Neural cell (in vitro differentiated cells): Measurements from ENCODE around the gene COL15A1. TPM values are rescaled to one million over a fixed set of nuclear protein-coding genes. Genes with fewer than 3 reads are reported as not detected.

Source experiments
- H2AFZ ChIP-seq: fragments of 200-600, 300-800 bp; sonication (generic), shearing (Covaris generic); 2 replicates; pipeline ENCODE4 v1.6.0; 2014; ENCODE audit warnings: low read depth, mild to moderate bottlenecking, antibody characterized with exemption, low read length, moderate library complexity
- H3F3A ChIP-seq: fragments of 200-600 bp; shearing (Covaris generic); 2 replicates; pipeline ENCODE4 v1.6.1; 2016; ENCODE audit warnings: mild to moderate bottlenecking, moderate library complexity, mixed read lengths, antibody characterized with exemption, low read length; ENCODE audit not compliant: insufficient read depth, poor library complexity, severe bottlenecking
- H3K27ac ChIP-seq: fragments of 200-600, 300-800 bp; sonication (generic), shearing (Covaris generic); 2 replicates; pipeline ENCODE4 v1.5.1; 2014; ENCODE audit warnings: mild to moderate bottlenecking, low read length, moderate library complexity
- H3K27me3 ChIP-seq: fragments of 300-800, 200-600 bp; sonication (generic), shearing (Covaris generic); 2 replicates; pipeline ENCODE4 v1.6.0; 2014; ENCODE audit warnings: mild to moderate bottlenecking, low read depth, low read length, moderate library complexity; ENCODE audit not compliant: insufficient read depth
- H3K36me3 ChIP-seq: fragments of 300-800, 200-600 bp; sonication (generic), shearing (Covaris generic); 2 replicates; pipeline ENCODE4 v1.5.1; 2014; ENCODE audit warnings: mild to moderate bottlenecking, antibody characterized with exemption, low read length, moderate library complexity; ENCODE audit not compliant: insufficient read depth
- H3K4me2 ChIP-seq: fragments of 300-800, 200-600 bp; sonication (generic), shearing (Covaris generic); 2 replicates; pipeline ENCODE4 v1.6.0; 2014; ENCODE audit warnings: mild to moderate bottlenecking, low read length
- H3K4me3 ChIP-seq: fragments of 300-800, 200-600 bp; sonication (generic), shearing (Covaris generic); 2 replicates; pipeline ENCODE4 v1.5.1; 2014; ENCODE audit warnings: mild to moderate bottlenecking, low read length, moderate library complexity
- H3K79me2 ChIP-seq: fragments of 200-600 bp; shearing (Covaris generic); replicated peaks from 2 replicates; pipeline ENCODE4 v1.6.0; 2014; ENCODE audit warnings: mild to moderate bottlenecking, low read length, moderate library complexity; ENCODE audit not compliant: insufficient read depth
- H3K9ac ChIP-seq: fragments of 300-800, 200-600 bp; sonication (generic), shearing (Covaris generic); 2 replicates; pipeline ENCODE4 v1.6.1; 2016; ENCODE audit warnings: mild to moderate bottlenecking, low read length, mixed read lengths
- H3K9me2 ChIP-seq: fragments of 200-600 bp; shearing (Covaris generic); 2 replicates; pipeline ENCODE4 v1.6.1; 2016; ENCODE audit warnings: mild to moderate bottlenecking, low read length, mixed read lengths; ENCODE audit not compliant: insufficient read depth
- H3K9me3 ChIP-seq: fragments of 200-600, 300-800 bp; sonication (generic), shearing (Covaris generic); 2 replicates; pipeline ENCODE4 v1.6.1; 2016; ENCODE audit warnings: mild to moderate bottlenecking, mixed run types, low read length, moderate library complexity, mixed read lengths
- H4K20me1 ChIP-seq: fragments of 200-600 bp; shearing (Covaris generic); 2 replicates; pipeline ENCODE4 v1.6.1; 2016; ENCODE audit warnings: mild to moderate bottlenecking, mixed run types; ENCODE audit not compliant: insufficient read depth
- CTCF ChIP-seq: fragments of 450-650 bp; IDR thresholded peaks from 2 replicates; pipeline ENCODE4 v1.5.1; 2014; ENCODE audit warnings: antibody characterized with exemption, mild to moderate bottlenecking, moderate library complexity; ENCODE audit not compliant: poor library complexity, severe bottlenecking
- EP300 ChIP-seq: fragments of 450-650 bp; conservative IDR thresholded peaks from 2 replicates; pipeline ENCODE4 v1.6.1; 2014; ENCODE audit warnings: antibody characterized with exemption, mild to moderate bottlenecking, moderate library complexity; ENCODE audit not compliant: poor library complexity, severe bottlenecking
- EZH2 ChIP-seq: fragments of 200-600, 300-800 bp; shearing (Covaris generic), sonication (generic); IDR thresholded peaks from 2 replicates; pipeline ENCODE4 v1.6.1; 2014; ENCODE audit warnings: antibody characterized with exemption, low read length, borderline replicate concordance, mild to moderate bottlenecking; ENCODE audit not compliant: insufficient read depth, poor library complexity, severe bottlenecking
- MXI1 ChIP-seq: fragments of 450-650 bp; conservative IDR thresholded peaks from 2 replicates; pipeline ENCODE4 v1.6.1; 2014; ENCODE audit warnings: antibody characterized with exemption, mild to moderate bottlenecking; ENCODE audit not compliant: poor library complexity, severe bottlenecking
- POLR2AphosphoS5 ChIP-seq: IDR thresholded peaks from 2 replicates; pipeline ENCODE4 v1.6.1; 2012
- RAD21 ChIP-seq: fragments of 450-650 bp; conservative IDR thresholded peaks from 2 replicates; pipeline ENCODE4 v1.6.1; 2014; ENCODE audit warnings: antibody characterized with exemption, mild to moderate bottlenecking, moderate library complexity
- REST ChIP-seq: IDR thresholded peaks from 2 replicates; pipeline ENCODE4 v1.6.1; 2012; ENCODE audit warnings: borderline replicate concordance
- SMC3 ChIP-seq: fragments of 450-650 bp; conservative IDR thresholded peaks from 2 replicates; pipeline ENCODE4 v1.6.1; 2014; ENCODE audit warnings: antibody characterized with exemption, mild to moderate bottlenecking, moderate library complexity; ENCODE audit not compliant: poor library complexity
- TAF1 ChIP-seq: IDR thresholded peaks from 2 replicates; pipeline ENCODE4 v1.6.1; 2012; ENCODE audit warnings: low read depth
- polyA plus RNA-seq: library from polyadenylated mRNA; depleted of rRNA; stranded (reverse); fragments of >200 nt; gene quantifications from 2 replicates; pipeline ENCODE4 v1.2.3, GENCODE V29; 2014

COL15A1 gene
- polyA plus RNA-seq, 1 donor from 2014 or later: 2.8 TPM

- Histone ChIP-seq H2AFZ (no peak overlapping the region), H3K9ac (no peak overlapping the region), H3K27me3 (no peaks in the 10 kb centered on the region), H3K79me2 (peaks cover 96% of the 10 kb centered on the region), H3K36me3 (no peaks in the 10 kb centered on the region), H3K27ac (no peak overlapping the region), H3K9me3 (no peaks in the 10 kb centered on the region), H3K9me2 (no peaks in the 10 kb centered on the region), H4K20me1 (no peaks in the 10 kb centered on the region), H3K4me3 (no peak overlapping the region), H3K4me2 (no peak overlapping the region), H3F3A (no peaks in the 10 kb centered on the region)
- no peak for TF ChIP-seq EZH2
- TF ChIP-seq EP300: no peak
- TF ChIP-seq SMC3: no peak
- TF ChIP-seq MXI1: no peak
- no peak for TF ChIP-seq RAD21
Observed at GRCh38 chr9:99114049-99114440, 170.3 kb downstream of the COL15A1 start.

- peaks cover 96% of the 10 kb centered on the region for H3K79me2 ChIP-seq
- H3K27me3 ChIP-seq: no peaks in the 10 kb centered on the region
- H3K9ac ChIP-seq: no peak overlapping the region
- H3F3A ChIP-seq: no peaks in the 10 kb centered on the region
- H3K4me2 ChIP-seq: no peak overlapping the region
- no peaks in the 10 kb centered on the region for H3K9me3 ChIP-seq
- H2AFZ ChIP-seq: no peak overlapping the region
- H3K27ac ChIP-seq: no peak overlapping the region
- no peaks in the 10 kb centered on the region for H3K36me3 ChIP-seq
- H4K20me1 ChIP-seq: no peaks in the 10 kb centered on the region
- H3K4me3 ChIP-seq: no peak overlapping the region
- H3K9me2 ChIP-seq: no peaks in the 10 kb centered on the region
- TF ChIP-seq SMC3 (no peak), CTCF (no peak), RAD21 (no peak), EP300 (no peak), MXI1 (no peak), REST (no peak), POLR2AphosphoS5 (no peak), TAF1 (no peak), EZH2 (no peak)
Observed at GRCh38 chr9:99114846-99115500, 171.3 kb downstream of the COL15A1 start.
